ENCODE data around the gene SPATA31C2.

DNA sequence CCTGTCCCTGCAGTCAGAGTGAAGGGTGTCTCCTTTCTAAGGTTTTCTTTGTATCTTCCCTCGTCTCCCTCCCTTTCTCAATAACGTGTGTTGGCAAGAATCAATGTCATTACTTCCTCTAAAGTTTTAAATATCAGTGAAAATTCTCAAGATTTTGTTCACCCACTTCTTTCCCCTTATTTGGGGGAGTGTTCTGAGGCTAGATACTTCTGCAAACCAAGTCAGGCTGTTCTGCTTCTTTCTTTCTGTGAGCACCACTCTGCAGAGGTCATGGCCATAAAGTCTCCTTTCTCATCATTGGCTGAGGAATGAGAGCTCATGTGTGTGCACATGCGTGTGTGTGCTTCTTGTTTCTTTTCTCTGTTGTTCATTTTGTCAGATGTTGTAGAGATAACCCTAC, 26.6 kb upstream of the SPATA31C2 start:
- TF ChIP-seq, protein P1, sequence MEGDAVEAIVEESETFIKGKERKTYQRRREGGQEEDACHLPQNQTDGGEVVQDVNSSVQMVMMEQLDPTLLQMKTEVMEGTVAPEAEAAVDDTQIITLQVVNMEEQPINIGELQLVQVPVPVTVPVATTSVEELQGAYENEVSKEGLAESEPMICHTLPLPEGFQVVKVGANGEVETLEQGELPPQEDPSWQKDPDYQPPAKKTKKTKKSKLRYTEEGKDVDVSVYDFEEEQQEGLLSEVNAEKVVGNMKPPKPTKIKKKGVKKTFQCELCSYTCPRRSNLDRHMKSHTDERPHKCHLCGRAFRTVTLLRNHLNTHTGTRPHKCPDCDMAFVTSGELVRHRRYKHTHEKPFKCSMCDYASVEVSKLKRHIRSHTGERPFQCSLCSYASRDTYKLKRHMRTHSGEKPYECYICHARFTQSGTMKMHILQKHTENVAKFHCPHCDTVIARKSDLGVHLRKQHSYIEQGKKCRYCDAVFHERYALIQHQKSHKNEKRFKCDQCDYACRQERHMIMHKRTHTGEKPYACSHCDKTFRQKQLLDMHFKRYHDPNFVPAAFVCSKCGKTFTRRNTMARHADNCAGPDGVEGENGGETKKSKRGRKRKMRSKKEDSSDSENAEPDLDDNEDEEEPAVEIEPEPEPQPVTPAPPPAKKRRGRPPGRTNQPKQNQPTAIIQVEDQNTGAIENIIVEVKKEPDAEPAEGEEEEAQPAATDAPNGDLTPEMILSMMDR (IDR thresholded peaks at IDR 0.05; ENCODE audit: low read length) = no peak
- TF ChIP-seq EZH2 (IDR thresholded peaks at IDR 0.05; ENCODE audit: borderline replicate concordance, low read length) = no peak
